ENCODE data around the gene METAP2.
"Not testable (repeated sequence)": the region's sequence is repeated elsewhere in the genome, so short reads cannot be mapped to it uniquely, and the experiment has no call there.

METAP2 gene

GRCh38 chr12:95463050-95463449 is 10.9 kb upstream of the METAP2 start:
- DNase-seq, result no peak

- DNase-seq, result not testable (repeated sequence)
These were observed 10.2 kb upstream of the METAP2 start for GRCh38 chr12:95463776-95464175.

- no peak for DNase-seq
These were observed 8.7 kb upstream of the METAP2 start for GRCh38 chr12:95465275-95465674.

- DNase-seq, result no peak
These were observed 3.7 kb upstream of the METAP2 start for GRCh38 chr12:95470300-95470699.

- DNase-seq, result no peak
These were observed 595 bp upstream of the METAP2 start for GRCh38 chr12:95473231-95473883.

GRCh38 chr12:95474660-95474958 is 657 bp downstream of the METAP2 start:
- DNase-seq, result no peak

GRCh38 chr12:95480230-95480629 is 6.3 kb downstream of the METAP2 start:
- DNase-seq, result no peak

- DNase-seq, result no peak
These were observed 7.1 kb downstream of the METAP2 start for GRCh38 chr12:95481072-95481471.

GRCh38 chr12:95481888-95482287 is 7.9 kb downstream of the METAP2 start:
- DNase-seq, result no peak

GRCh38 chr12:95482564-95482963 is 8.6 kb downstream of the METAP2 start:
- not testable (repeated sequence) for DNase-seq

GRCh38 chr12:95484524-95484923 is 10.6 kb downstream of the METAP2 start:
- DNase-seq, result no peak

GRCh38 chr12:95487024-95487423 is 13.1 kb downstream of the METAP2 start:
- no peak for DNase-seq

GRCh38 chr12:95492462-95492861 is 18.5 kb downstream of the METAP2 start:
- DNase-seq, result no peak

- no peak for DNase-seq
These were observed 20.9 kb downstream of the METAP2 start for GRCh38 chr12:95494888-95495287.

- DNase-seq, result no peak
These were observed 21.5 kb downstream of the METAP2 start for GRCh38 chr12:95495433-95495832.

GRCh38 chr12:95497031-95497430 is 23.1 kb downstream of the METAP2 start:
- no peak for DNase-seq

GRCh38 chr12:95498968-95499367 is 25.0 kb downstream of the METAP2 start:
- no peak for DNase-seq

- no peak for DNase-seq
These were observed 25.8 kb downstream of the METAP2 start for GRCh38 chr12:95499772-95500171.

GRCh38 chr12:95504140-95504539 is 30.2 kb downstream of the METAP2 start:
- no peak for DNase-seq

- no peak for DNase-seq
These were observed 31.1 kb downstream of the METAP2 start for GRCh38 chr12:95505039-95505438.

- no peak for DNase-seq
These were observed 33.0 kb downstream of the METAP2 start for GRCh38 chr12:95506707-95507523.

GRCh38 chr12:95509300-95509699 is 35.3 kb downstream of the METAP2 start:
- no peak for DNase-seq

- no peak for DNase-seq
These were observed 38.0 kb downstream of the METAP2 start for GRCh38 chr12:95511977-95512376.

- DNase-seq, result no peak
These were observed 39.6 kb downstream of the METAP2 start for GRCh38 chr12:95513599-95513998.

- no peak for DNase-seq
These were observed 41.2 kb downstream of the METAP2 start for GRCh38 chr12:95515197-95515596.

All from NCI-H1417 treated with DMSO at 0.1 percent for 48 hours (cell line).